Colonic mucosa (tissue), 4 donors: ENCODE data around the gene THAP3. TPM values are rescaled to one million over a fixed set of nuclear protein-coding genes. Genes with fewer than 3 reads are reported as not detected.

Experiments used
- DNase-seq: peaks from one replicate; pipeline ENCODE4 v3.0.0-alpha.2; 2020
- H3K27ac ChIP-seq: fragments of 200-600 bp; one replicate; pipeline ENCODE4 v1.8.0; 2021
- H3K27me3 ChIP-seq: fragments of 200-600 bp; one replicate; pipeline ENCODE4 v1.8.0; 2021
- H3K36me3 ChIP-seq: fragments of 200-600 bp; one replicate; pipeline ENCODE4 v1.8.0; 2021
- H3K4me1 ChIP-seq: fragments of 200-600 bp; one replicate; pipeline ENCODE4 v1.8.0; 2021; ENCODE audit warnings: mild to moderate bottlenecking
- H3K4me3 ChIP-seq: fragments of 200-600 bp; one replicate; pipeline ENCODE4 v1.8.0; 2021
- H3K9ac ChIP-seq, 2 donors: one replicate each; pipeline ENCODE4 v1.7.0; 2013; ENCODE audit warnings: control low read depth in 2 of 2, low read depth in 2 of 2, low read length in 2 of 2
- H3K9me3 ChIP-seq: fragments of 200-600 bp; one replicate; pipeline ENCODE4 v1.8.0; 2021
- CTCF ChIP-seq: fragments of 200-600 bp; IDR thresholded peaks from one replicate; pipeline ENCODE4 v1.8.0; 2022; ENCODE audit warnings: antibody characterized with exemption, mild to moderate bottlenecking
- intact Hi-C: fragments of 100-400 bp; cut with DNase I; formaldehyde crosslinking; loops from one replicate; pipeline ENCODE4 v1.14.1; 2022
- total RNA-seq, 2 donors: library from RNA; stranded (reverse); fragmentation: NEBNext Ultra II Directional in 1 of 2; extraction: Animal tissue kit (Norgen Biotek cat#: 25700) in 1 of 2; gene quantifications; one replicate each; pipeline ENCODE4 v1.2.1, GENCODE V29; 2021
- donor health status: healthy.
- donor health status: DM: no; HTN: no; CAD: no.
- donor health status: DM: no; HTN: no; CAD: no.

The THAP3 gene
- total RNA-seq, 2 donors from 2014 or later = 9.1 to 18.2 TPM

- Histone ChIP-seq H3K4me3 (no peak overlapping the region), H3K9me3 (no peaks in the 10 kb centered on the region), H3K27ac (no peak overlapping the region), H3K36me3 (no peaks in the 10 kb centered on the region), H3K9ac (no peak overlapping the region), H3K27me3 (no peaks in the 10 kb centered on the region), H3K4me1 (no peaks in the 10 kb centered on the region)
- TF ChIP-seq CTCF = no peak
- no peak for DNase-seq
- intact Hi-C loops = no loop called here
Observed at GRCh38 chr1:6588893-6589520, 35.7 kb upstream of the THAP3 start.

DNA sequence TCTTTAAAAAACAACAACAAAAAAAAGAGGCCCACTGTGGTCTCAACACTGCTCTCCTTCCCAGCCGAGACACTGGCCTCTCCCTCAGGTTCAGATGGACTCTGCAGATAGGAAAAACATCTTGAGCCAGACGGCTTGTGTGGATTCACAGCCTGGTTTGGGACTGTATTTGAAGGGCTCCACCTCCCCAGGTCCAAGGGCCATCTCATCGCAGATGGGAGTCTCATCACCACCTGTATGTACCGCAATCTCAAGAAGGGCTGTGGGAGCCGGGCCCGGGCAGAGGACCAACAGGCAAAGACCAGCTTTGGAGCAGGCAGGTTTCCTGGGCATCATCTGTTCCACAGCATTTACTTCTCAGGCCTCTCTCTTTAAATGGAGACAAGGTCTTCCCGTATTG, 34.6 kb upstream of the THAP3 start:
- intact Hi-C loops = no loop called here
- Histone ChIP-seq H3K9ac (no peak overlapping the region), H3K27ac (no peak overlapping the region), H3K9me3 (no peaks in the 10 kb centered on the region), H3K4me3 (no peak overlapping the region), H3K36me3 (no peaks in the 10 kb centered on the region), H3K4me1 (peaks cover 3% of the 10 kb centered on the region), H3K27me3 (no peaks in the 10 kb centered on the region)
- DNase-seq = no peak
- no peak for TF ChIP-seq CTCF

- Histone ChIP-seq H3K4me3 (no peak overlapping the region), H3K9me3 (no peaks in the 10 kb centered on the region), H3K9ac (no peak overlapping the region), H3K27me3 (no peaks in the 10 kb centered on the region), H3K4me1 (peaks cover 4% of the 10 kb centered on the region), H3K27ac (no peak overlapping the region), H3K36me3 (no peaks in the 10 kb centered on the region)
- DNase-seq = no peak
- intact Hi-C loops = no loop called here
- no peak for TF ChIP-seq CTCF
Observed at GRCh38 chr1:6591222-6591621, 33.4 kb upstream of the THAP3 start.

DNA sequence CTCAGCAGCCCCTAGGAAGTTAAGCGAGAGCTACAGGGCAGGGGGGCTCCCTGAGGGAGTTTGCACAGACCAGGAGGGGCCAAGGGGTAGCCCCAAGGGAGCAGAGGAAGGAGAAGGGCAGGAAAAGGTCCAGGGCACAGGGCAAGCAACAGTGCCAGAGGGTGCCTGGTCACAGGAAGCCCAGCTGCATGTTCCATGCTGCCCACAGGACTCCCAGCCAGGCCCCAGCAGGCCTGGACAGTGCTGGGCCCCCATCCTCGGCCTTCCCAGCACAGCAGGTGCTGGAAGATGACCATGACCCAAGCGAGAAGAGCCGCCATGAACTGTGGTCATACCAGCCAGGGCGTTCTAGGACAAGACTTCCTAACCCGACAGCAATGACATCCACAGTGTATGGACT, 33.0 kb upstream of the THAP3 start:
- no peak for TF ChIP-seq CTCF
- no peak overlapping the region for H3K27ac ChIP-seq
- intact Hi-C loops = no loop called here
- no peak overlapping the region for H3K9ac ChIP-seq
- no peak for DNase-seq
- no peak overlapping the region for H3K4me3 ChIP-seq
- H3K9me3 ChIP-seq = no peaks in the 10 kb centered on the region
- no peaks in the 10 kb centered on the region for H3K36me3 ChIP-seq
- H3K27me3 ChIP-seq = no peaks in the 10 kb centered on the region
- H3K4me1 ChIP-seq = peaks cover 4% of the 10 kb centered on the region

GRCh38 chr1:6592441-6592840, 32.2 kb upstream of the THAP3 start:
- Histone ChIP-seq H3K27ac (no peak overlapping the region), H3K27me3 (no peaks in the 10 kb centered on the region), H3K9me3 (no peaks in the 10 kb centered on the region), H3K36me3 (no peaks in the 10 kb centered on the region), H3K4me1 (peaks cover 4% of the 10 kb centered on the region), H3K9ac (no peak overlapping the region), H3K4me3 (no peak overlapping the region)
- TF ChIP-seq CTCF = no peak
- intact Hi-C loops = no loop called here
- no peak for DNase-seq
